Tibial nerve (tissue), 3 donors: ENCODE measurements around the gene CD34.

Experiments used
- CTCF ChIP-seq, 5 experiments: fragments of 200-600 bp in 3 of 5; fragments of 450-650 bp in 2 of 5; sonication (generic) in 3 of 5; IDR thresholded peaks; one replicate each; pipeline ENCODE4 v1.5.1; 2016 to 2019; ENCODE audit warnings: antibody characterized with exemption in 5 of 5, mild to moderate bottlenecking in 3 of 5, moderate library complexity in 2 of 5
- POLR2A ChIP-seq, 2 donors: fragments of 450-650 bp; IDR thresholded peaks; one replicate each; pipeline ENCODE4 v1.6.1; 2017; ENCODE audit warnings: antibody characterized with exemption in 2 of 2, mild to moderate bottlenecking in 2 of 2, moderate library complexity in 2 of 2

DNA sequence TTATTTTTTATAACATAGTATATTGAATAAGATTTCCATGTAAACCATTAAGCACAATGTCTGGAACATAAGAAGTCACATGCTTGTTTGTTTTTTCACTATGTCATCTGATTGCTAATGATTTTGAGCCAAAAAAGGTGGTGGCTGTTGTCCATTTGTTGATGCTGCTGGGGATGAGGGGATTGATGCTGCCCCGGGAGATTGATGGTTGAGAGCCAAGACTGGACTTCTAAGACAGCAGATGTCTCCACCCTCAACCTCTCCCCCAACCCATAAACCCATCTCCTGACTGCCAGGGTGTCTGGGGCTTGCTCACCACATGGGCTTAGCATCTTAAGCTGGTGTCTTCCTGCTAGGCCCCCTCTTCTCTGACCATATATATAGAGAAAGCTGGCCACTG lies 35.8 kb upstream of the CD34 start:
- no peak for TF ChIP-seq CTCF (IDR thresholded peaks at IDR 0.05)
- TF ChIP-seq POLR2A (IDR thresholded peaks at IDR 0.05): no peak
